GM13977 (cell line): ENCODE results near the gene OR2AT4.
A peak's percentile ranks its signal among the peaks of the same experiment; 100 is the strongest.
"Not testable (repeated sequence)": the region's sequence is repeated elsewhere in the genome, so short reads cannot be mapped to it uniquely, and the experiment has no call there.

ENCODE experiments used
- DNase-seq: peaks from one replicate; pipeline ENCODE4 v3.0.0; 2012; ENCODE audit warnings: low spot score
- CTCF ChIP-seq: IDR thresholded peaks from 2 replicates; pipeline ENCODE4 v1.5.1; 2012; ENCODE audit warnings: mild to moderate bottlenecking, control low read depth; ENCODE audit not compliant: insufficient read depth; ENCODE audit errors: extremely low read depth, missing control alignments
- in situ Hi-C: fragments of 300-500 bp; cut with MboI; formaldehyde crosslinking; loops from one replicate; pipeline ENCODE4 v1.12.0; 2022; ENCODE audit warnings: low sequenced_read_pairs, low pct_unique_long_range_greater_than_20kb, mixed read lengths, inconsistent platforms; ENCODE audit not compliant: unreplicated experiment

Gene OR2AT4

GRCh38 chr11:75105462-75105925 is 8.8 kb upstream of the OR2AT4 start:
- no peak for TF ChIP-seq CTCF
- DNase-seq: no peak
- in situ Hi-C loops: no loop called here

GRCh38 chr11:75103380-75104026 is 6.8 kb upstream of the OR2AT4 start:
- DNase-seq: no peak
- no peak for TF ChIP-seq CTCF
- in situ Hi-C loops: no loop called here

GRCh38 chr11:75101424-75102128 is 4.9 kb upstream of the OR2AT4 start:
- DNase-seq: no peak
- TF ChIP-seq CTCF: no peak
- in situ Hi-C loops: no loop called here

- peak; percentile 73 for DNase-seq
- in situ Hi-C loops: no loop called here
- no peak for TF ChIP-seq CTCF
Measured at GRCh38 chr11:75100314-75100713, 3.6 kb upstream of the OR2AT4 start.

- TF ChIP-seq CTCF: no peak
- in situ Hi-C loops: no loop called here
- no peak for DNase-seq
Measured at GRCh38 chr11:75099635-75100034, 3.0 kb upstream of the OR2AT4 start.

- in situ Hi-C loops, DNase-seq: not testable (repeated sequence)
Measured at GRCh38 chr11:75098835-75099439, 2.3 kb upstream of the OR2AT4 start.

GRCh38 chr11:75098181-75098580 is 1.5 kb upstream of the OR2AT4 start:
- DNase-seq, in situ Hi-C loops: not testable (repeated sequence)
